ENCODE data around the gene TM9SF4.

Gene TM9SF4

GRCh38 chr20:32186506-32186905 lies 77.0 kb downstream of the TM9SF4 start:
- Histone ChIP-seq H3K36me3 (ENCODE audit: control insufficient read depth in 2 of 2, insufficient read depth in 1 of 2, low read length in 2 of 2) (peaks cover 0 to 16% of the 10 kb centered on the region in 2 experiments; a peak in 1 of 3 replicates), H3K27ac (ENCODE audit: extremely low read depth, low read depth, low read length) (no peak overlapping the region), H3K9me3 (ENCODE audit: control insufficient read depth, insufficient read depth, low read depth, low read length) (no peaks in the 10 kb centered on the region), H3K4me1 (ENCODE audit: control insufficient read depth, insufficient read depth, low read length) (no peaks in the 10 kb centered on the region), H3K4me3 (ENCODE audit: low read depth, low read length) (no peak overlapping the region)
- ChIA-PET CTCF (interaction anchor here (0.7 kb wide), 2 partner anchors 284 to 605 kb away, joined by 3 read pairs; no protein-coding TSS in a partner anchor), POLR2A (no interaction called here)
- no peak for TF ChIP-seq ZNF677 (tag by site-specific recombination; IDR thresholded peaks at IDR 0.05)
- TF ChIP-seq ZNF2 (tag by site-specific recombination; IDR thresholded peaks at IDR 0.05): no peak
- TF ChIP-seq PATZ1 (tag by site-specific recombination; IDR thresholded peaks at IDR 0.05): no peak
- no peak for TF ChIP-seq ZNF48 (tag by site-specific recombination; IDR thresholded peaks at IDR 0.05)

- H3K4me3 ChIP-seq (ENCODE audit: low read depth, low read length): no peak overlapping the region
- peaks cover 0 to 30% of the 10 kb centered on the region in 2 experiments; a peak in 1 of 3 replicates for H3K36me3 ChIP-seq (ENCODE audit: control insufficient read depth in 2 of 2, insufficient read depth in 1 of 2, low read length in 2 of 2)
- ChIA-PET CTCF (interaction anchor here (0.6 to 0.9 kb wide), 2 partner anchors 49 to 253 kb away, joined by 3 read pairs; no protein-coding TSS in a partner anchor), POLR2A (no interaction called here)
- TF ChIP-seq ZNF501 (tag by site-specific recombination; IDR thresholded peaks at IDR 0.05) (no peak), YY1 (tag by site-specific recombination; IDR thresholded peaks at IDR 0.05) (no peak), ZBTB7A (tag by site-specific recombination; IDR thresholded peaks at IDR 0.05; ENCODE audit: low read depth) (no peak), ZNF404 (tag by site-specific recombination; IDR thresholded peaks at IDR 0.05) (no peak), ZNF391 (tag by site-specific recombination; IDR thresholded peaks at IDR 0.05; ENCODE audit: borderline replicate concordance, low read depth) (no peak), ZNF785 (tag by site-specific recombination; IDR thresholded peaks at IDR 0.05) (no peak)
- H3K9me3 ChIP-seq (ENCODE audit: control insufficient read depth, insufficient read depth, low read depth, low read length): no peaks in the 10 kb centered on the region
- no peaks in the 10 kb centered on the region for H3K4me1 ChIP-seq (ENCODE audit: control insufficient read depth, insufficient read depth, low read length)
- H3K27ac ChIP-seq (ENCODE audit: extremely low read depth, low read depth, low read length): no peak overlapping the region
Observed at GRCh38 chr20:32188376-32189122, 79.0 kb downstream of the TM9SF4 start.

GRCh38 chr20:32189123-32189410 lies 79.6 kb downstream of the TM9SF4 start:
- Histone ChIP-seq H3K27ac (ENCODE audit: extremely low read depth, low read depth, low read length) (no peak overlapping the region), H3K9me3 (ENCODE audit: control insufficient read depth, insufficient read depth, low read depth, low read length) (no peaks in the 10 kb centered on the region), H3K4me1 (ENCODE audit: control insufficient read depth, insufficient read depth, low read length) (no peaks in the 10 kb centered on the region), H3K4me3 (ENCODE audit: low read depth, low read length) (no peak overlapping the region), H3K36me3 (ENCODE audit: control insufficient read depth in 2 of 2, insufficient read depth in 1 of 2, low read length in 2 of 2) (peaks cover 0 to 34% of the 10 kb centered on the region in 2 experiments; a peak in 1 of 3 replicates)
- POLR2A ChIA-PET: no interaction called here
- no peak for TF ChIP-seq ZNF146 (tag by site-specific recombination; IDR thresholded peaks at IDR 0.05)
- TF ChIP-seq ZNF660 (tag by site-specific recombination; IDR thresholded peaks at IDR 0.05): no peak
- no peak for TF ChIP-seq PBX3 (CRISPR knock-in tag; IDR thresholded peaks at IDR 0.05)
- no peak for TF ChIP-seq ZNF596 (tag by site-specific recombination; IDR thresholded peaks at IDR 0.05)
- CTCF ChIA-PET: interaction anchor here (0.6 kb wide), 1 partner anchor 48 kb away, joined by 3 read pairs; no protein-coding TSS in a partner anchor
